Body of pancreas (tissue), 4 donors: ENCODE measurements around the gene ADSS1. TPM values are rescaled to one million over a fixed set of nuclear protein-coding genes. Genes with fewer than 3 reads are reported as not detected.
A peak's percentile ranks its signal among the peaks of the same experiment; 100 is the strongest.

Source experiments
- ATAC-seq: fragments of 150-250 bp; one replicate; pipeline ENCODE4 v1.9.1; 2016
- DNase-seq, 4 donors: peaks; one replicate each; pipeline ENCODE4 v3.0.0-alpha.2; 2019
- H3K27ac ChIP-seq, 4 donors: fragments of 200-600 bp; sonication (generic); 1 replicate in 3 of 4; 2 replicates in 1 of 4; pipeline versions ENCODE4 v1.5.1 to v1.6.1; 2016 to 2019; ENCODE audit warnings: mild to moderate bottlenecking in 1 of 4, mixed read lengths in 1 of 4, moderate library complexity in 1 of 4
- H3K27me3 ChIP-seq, 2 donors: fragments of 200-600 bp; sonication (generic); one replicate each; pipeline ENCODE4 v1.6.0; 2016; ENCODE audit warnings: mild to moderate bottlenecking in 1 of 2
- H3K36me3 ChIP-seq, 2 donors: fragments of 200-600 bp; sonication (generic); replicated peaks in 1 of 2; 2 replicates each; pipeline ENCODE4 v1.5.1; 2016; ENCODE audit warnings: low read depth in 2 of 2; ENCODE audit not compliant: insufficient read depth in 1 of 2
- H3K4me1 ChIP-seq: fragments of 200-600 bp; sonication (generic); one replicate; pipeline ENCODE4 v1.6.0; 2016
- H3K4me3 ChIP-seq, 2 donors: fragments of 200-600 bp; sonication (generic); 1 replicate in 1 of 2; 2 replicates in 1 of 2; pipeline ENCODE4 v1.5.1; 2016 to 2019
- H3K9me3 ChIP-seq, 3 donors: fragments of 200-600 bp; sonication (generic); 1 replicate in 2 of 3; 2 replicates in 1 of 3; pipeline ENCODE4 v1.5.1; 2016
- POLR2A ChIP-seq, 3 donors: fragments of 450-650 bp; IDR thresholded peaks; one replicate each; pipeline ENCODE4 v1.6.1; 2016; ENCODE audit warnings: antibody characterized with exemption in 3 of 3, mild to moderate bottlenecking in 2 of 3
- WGBS, 2 donors: methylation state at CpG; one replicate each; pipeline ENCODE4 v1.1.5; 2017; 5-methylcytosine and 5-hydroxymethylcytosine counted together
- intact Hi-C: fragments of 100-400 bp; cut with DNase I; formaldehyde crosslinking; loops from one replicate; pipeline ENCODE4 v1.15.1; 2023
- total RNA-seq, 2 donors: library from RNA; depleted of rRNA; stranded (reverse); fragments of >200 nt; gene quantifications; one replicate each; pipeline ENCODE4 v1.1.0, GENCODE V29; 2016
- TF ChIP-seq, protein P1 (sequence below), 7 experiments: fragments of 450-650 bp in 4 of 7; fragments of 200-600 bp in 3 of 7; sonication (generic) in 3 of 7; IDR thresholded peaks; one replicate each; pipeline ENCODE4 v1.5.1; 2016 to 2019; ENCODE audit warnings: antibody characterized with exemption in 7 of 7

Gene ADSS1
- total RNA-seq, 2 donors from 2014 or later, result 4.0 to 4.7 TPM

DNA sequence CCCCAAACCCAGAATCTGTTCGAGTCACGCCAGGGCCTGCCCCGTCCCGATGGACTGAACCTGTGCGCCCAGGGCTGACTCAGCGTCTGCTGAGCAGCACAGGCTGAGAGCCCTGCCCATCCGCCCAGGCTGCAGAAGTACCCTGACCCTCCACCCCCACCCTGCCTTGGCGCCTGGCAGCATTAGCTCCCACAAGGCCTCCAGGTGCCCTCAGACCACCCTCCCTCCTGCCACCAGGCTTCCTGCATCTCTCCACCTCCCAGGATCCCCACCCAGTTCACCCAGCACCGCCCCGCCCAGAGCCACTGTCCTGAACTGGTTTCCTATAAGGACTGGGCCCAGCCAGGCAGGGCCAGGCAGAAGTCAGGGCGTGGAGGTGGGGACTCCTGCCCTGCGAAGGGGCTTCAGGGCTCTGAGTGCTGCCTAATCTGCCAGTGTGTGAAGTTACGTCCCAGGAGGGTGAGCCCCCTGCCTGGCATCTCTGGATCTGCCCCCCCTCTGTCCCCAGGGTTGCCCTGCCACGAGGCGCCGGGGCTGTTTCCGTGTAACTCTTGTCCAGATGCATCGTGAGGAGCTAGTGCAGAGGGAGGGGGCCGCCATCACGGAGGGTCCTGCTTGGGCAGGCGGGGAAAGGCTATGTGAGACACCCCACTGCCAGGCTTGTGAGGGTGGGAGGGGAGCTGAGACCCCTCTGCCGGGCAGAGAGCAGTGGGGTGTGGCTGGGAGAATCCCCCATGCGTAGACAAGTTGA, 9.1 kb downstream of the ADSS1 start:
- Histone ChIP-seq H3K4me3 (no peak overlapping the region), H3K9me3 (no peaks in the 10 kb centered on the region), H3K36me3 (no peaks in the 10 kb centered on the region), H3K4me1 (peaks cover 6% of the 10 kb centered on the region), H3K27me3 (no peaks in the 10 kb centered on the region), H3K27ac (no peak overlapping the region)
- TF ChIP-seq, protein P1, sequence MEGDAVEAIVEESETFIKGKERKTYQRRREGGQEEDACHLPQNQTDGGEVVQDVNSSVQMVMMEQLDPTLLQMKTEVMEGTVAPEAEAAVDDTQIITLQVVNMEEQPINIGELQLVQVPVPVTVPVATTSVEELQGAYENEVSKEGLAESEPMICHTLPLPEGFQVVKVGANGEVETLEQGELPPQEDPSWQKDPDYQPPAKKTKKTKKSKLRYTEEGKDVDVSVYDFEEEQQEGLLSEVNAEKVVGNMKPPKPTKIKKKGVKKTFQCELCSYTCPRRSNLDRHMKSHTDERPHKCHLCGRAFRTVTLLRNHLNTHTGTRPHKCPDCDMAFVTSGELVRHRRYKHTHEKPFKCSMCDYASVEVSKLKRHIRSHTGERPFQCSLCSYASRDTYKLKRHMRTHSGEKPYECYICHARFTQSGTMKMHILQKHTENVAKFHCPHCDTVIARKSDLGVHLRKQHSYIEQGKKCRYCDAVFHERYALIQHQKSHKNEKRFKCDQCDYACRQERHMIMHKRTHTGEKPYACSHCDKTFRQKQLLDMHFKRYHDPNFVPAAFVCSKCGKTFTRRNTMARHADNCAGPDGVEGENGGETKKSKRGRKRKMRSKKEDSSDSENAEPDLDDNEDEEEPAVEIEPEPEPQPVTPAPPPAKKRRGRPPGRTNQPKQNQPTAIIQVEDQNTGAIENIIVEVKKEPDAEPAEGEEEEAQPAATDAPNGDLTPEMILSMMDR (IDR thresholded peaks at IDR 0.05), result no peak
- no peak for TF ChIP-seq POLR2A (IDR thresholded peaks at IDR 0.05)
- 86 to 89% methylated on average over 10 to 16 of the region's 23 CpGs for WGBS, 2 donors
- ATAC-seq (no peak), DNase-seq (no peak)
- intact Hi-C loops, result no loop called here

DNA sequence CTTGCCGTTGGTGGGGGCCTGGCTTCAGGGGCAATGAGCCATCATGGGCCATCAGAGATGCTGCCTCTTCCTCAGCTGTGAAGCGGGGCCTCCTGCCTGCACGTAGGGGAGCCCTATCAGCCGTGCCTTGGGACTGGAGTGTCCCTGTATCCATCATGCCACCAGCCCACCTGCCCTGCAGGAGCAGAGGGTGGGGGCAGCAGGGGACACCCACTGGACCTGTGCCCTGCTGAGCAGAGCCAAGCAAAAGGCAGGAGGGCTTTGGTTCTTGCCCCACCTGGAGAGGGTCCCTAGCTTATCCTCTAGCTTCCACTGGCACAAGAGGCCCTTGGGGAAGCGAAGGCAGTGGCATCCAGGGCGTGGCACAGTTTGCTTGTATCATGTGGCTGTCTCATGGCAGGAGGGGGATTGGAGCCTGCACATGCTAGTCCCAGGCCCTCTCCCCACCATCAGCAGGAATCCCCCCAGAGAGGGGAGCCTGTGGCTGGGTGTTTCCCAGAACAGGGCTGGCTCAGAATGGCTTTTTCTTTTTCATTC, 10.1 kb downstream of the ADSS1 start:
- intact Hi-C loops, result no loop called here
- no peak overlapping the region for H3K4me3 ChIP-seq
- no peak overlapping the region for H3K27ac ChIP-seq
- no peaks in the 10 kb centered on the region for H3K27me3 ChIP-seq
- H3K36me3 ChIP-seq, result no peaks in the 10 kb centered on the region
- H3K4me1 ChIP-seq, result peaks cover 6% of the 10 kb centered on the region
- DNase-seq, result no peak
- ATAC-seq, result no peak
- H3K9me3 ChIP-seq, result no peaks in the 10 kb centered on the region
- TF ChIP-seq, protein P1 (IDR thresholded peaks at IDR 0.05), result no peak
- 87% methylated on average over 6 of the region's 6 CpGs; no CpG with 5 or more reads in 1 of the 2 donors for WGBS, 2 donors

DNA sequence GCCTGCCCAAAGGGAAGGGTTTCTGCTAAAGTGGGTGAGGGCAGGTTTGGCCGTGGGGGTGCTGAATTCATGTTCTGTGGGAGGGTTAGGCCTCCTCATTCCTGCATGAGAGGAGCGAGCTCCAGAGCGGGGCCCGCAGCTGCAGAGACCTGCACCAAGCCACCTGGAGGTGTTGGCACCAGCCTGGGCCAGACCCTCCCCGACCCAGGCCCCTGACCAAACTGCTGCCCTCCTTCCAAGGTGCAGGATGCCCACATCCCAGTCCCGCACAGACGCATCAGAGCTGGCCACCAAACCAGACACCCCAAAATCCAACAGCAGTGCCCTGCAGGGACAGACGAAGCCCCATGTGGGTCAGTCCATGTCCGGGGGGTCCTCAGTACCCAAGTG, 10.6 kb downstream of the ADSS1 start:
- Histone ChIP-seq H3K9me3 (no peaks in the 10 kb centered on the region), H3K27me3 (no peaks in the 10 kb centered on the region), H3K36me3 (no peaks in the 10 kb centered on the region), H3K4me3 (no peak overlapping the region), H3K27ac (no peak overlapping the region), H3K4me1 (peaks cover 6% of the 10 kb centered on the region)
- 92 to 99% methylated on average over 6 to 9 of the region's 9 CpGs for WGBS, 2 donors
- intact Hi-C loops, result no loop called here
- TF ChIP-seq, protein P1 (IDR thresholded peaks at IDR 0.05), result no peak
- TF ChIP-seq POLR2A (IDR thresholded peaks at IDR 0.05), result no peak
- DNase-seq (no peak), ATAC-seq (no peak)

DNA sequence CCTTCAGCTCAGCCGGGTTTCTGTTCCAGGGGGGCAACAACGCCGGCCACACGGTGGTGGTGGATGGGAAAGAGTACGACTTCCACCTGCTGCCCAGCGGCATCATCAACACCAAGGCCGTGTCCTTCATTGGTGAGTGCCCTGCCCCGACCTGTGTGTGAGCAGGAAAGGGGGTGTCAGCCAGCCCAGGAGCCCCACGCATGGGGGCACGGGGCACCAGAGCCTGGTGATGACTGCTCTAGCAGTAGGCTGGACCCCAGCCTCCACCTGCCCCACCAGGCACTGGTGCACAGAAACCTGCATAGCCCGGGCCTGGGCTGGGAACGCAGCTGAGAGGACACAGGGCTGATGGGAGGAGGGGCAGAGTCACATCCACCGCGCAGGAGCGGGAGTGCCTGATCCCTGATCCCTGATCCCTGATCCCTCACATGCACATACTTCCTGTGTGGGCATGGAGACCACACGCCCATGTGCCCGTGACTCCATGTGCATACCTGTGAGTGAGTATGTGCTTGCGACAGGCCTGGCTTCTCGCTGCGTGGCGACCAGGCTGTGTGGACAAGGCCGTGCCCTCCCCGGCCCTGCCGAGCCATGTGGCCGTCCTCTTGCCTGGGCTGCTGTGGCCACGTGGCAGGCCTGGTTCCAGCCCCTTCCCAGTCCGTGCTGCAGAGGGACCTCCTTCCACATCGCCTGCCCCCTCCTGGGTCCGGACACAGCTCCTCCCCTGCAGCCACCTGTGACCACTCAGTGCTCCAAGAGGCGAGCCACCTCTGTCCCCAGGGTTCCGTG, 11.2 kb downstream of the ADSS1 start:
- peaks cover 6% of the 10 kb centered on the region for H3K4me1 ChIP-seq
- H3K27ac ChIP-seq, result peak overlapping the region in 1 of 4 donors; percentile 51

More for the DNA sequence above, 11.2 kb downstream of the ADSS1 start:
- 75 to 76% methylated on average over 11 to 30 of the region's 31 CpGs for WGBS, 2 donors
- Histone ChIP-seq H3K36me3 (no peaks in the 10 kb centered on the region), H3K9me3 (no peaks in the 10 kb centered on the region), H3K4me3 (no peak overlapping the region), H3K27me3 (no peaks in the 10 kb centered on the region)
- intact Hi-C loops, result no loop called here
- TF ChIP-seq, protein P1 (IDR thresholded peaks at IDR 0.05), result no peak
- no peak for TF ChIP-seq POLR2A (IDR thresholded peaks at IDR 0.05)
- DNase-seq, result no peak
- ATAC-seq, result no peak
